Natural killer cell (primary cell): Measurements from ENCODE around the gene VMA21. TPM values are rescaled to one million over a fixed set of nuclear protein-coding genes. Genes with fewer than 3 reads are reported as not detected.

Experiments used
- ATAC-seq, 3 donors: fragments of 150-1000 bp in 2 of 3; fragments of 200-7000 bp in 1 of 3; cut with Tn5 transposase; 1 replicate in 1 of 3; 2 replicates in 2 of 3; pipeline ENCODE4 v1.10.0; 2021; ENCODE audit warnings: mild to moderate bottlenecking in 2 of 3, moderate library complexity in 2 of 3
- DNase-seq, 2 donors: peaks; one replicate each; pipeline versions ENCODE4 v3.0.0 to v3.0.0-alpha.2; 2013 to 2021; ENCODE audit warnings: mixed read lengths in 1 of 2
- H3K27ac ChIP-seq: one replicate; pipeline ENCODE4 v1.5.1; 2013; ENCODE audit warnings: mild to moderate bottlenecking, low read length
- H3K27me3 ChIP-seq: one replicate; pipeline ENCODE4 v1.6.1; 2013; ENCODE audit warnings: low read length; ENCODE audit not compliant: control insufficient read depth, insufficient read depth
- H3K36me3 ChIP-seq: one replicate; pipeline ENCODE4 v1.6.1; 2013; ENCODE audit warnings: low read length; ENCODE audit not compliant: control insufficient read depth, insufficient read depth
- H3K4me1 ChIP-seq: one replicate; pipeline ENCODE4 v1.6.1; 2013; ENCODE audit warnings: low read length; ENCODE audit not compliant: control insufficient read depth, insufficient read depth
- H3K4me3 ChIP-seq: one replicate; pipeline ENCODE4 v1.5.1; 2013; ENCODE audit warnings: low read length
- H3K9me3 ChIP-seq: one replicate; pipeline ENCODE4 v1.6.1; 2013; ENCODE audit warnings: low read length; ENCODE audit not compliant: control insufficient read depth, insufficient read depth
- H3K27ac Mint-ChIP-seq, 2 donors: one replicate each; pipeline ENCODE4 v1.8.0; 2022; ENCODE audit warnings: mild to moderate bottlenecking in 2 of 2, mixed read lengths in 2 of 2, moderate library complexity in 1 of 2
- H3K27me3 Mint-ChIP-seq, 2 donors: one replicate each; pipeline ENCODE4 v1.8.0; 2022; ENCODE audit warnings: low read depth in 2 of 2, mixed read lengths in 2 of 2
- H3K36me3 Mint-ChIP-seq: one replicate; pipeline ENCODE4 v1.8.0; 2022; ENCODE audit warnings: mixed read lengths
- H3K4me1 Mint-ChIP-seq, 2 donors: one replicate each; pipeline ENCODE4 v1.8.0; 2022; ENCODE audit warnings: mixed read lengths in 2 of 2
- H3K4me3 Mint-ChIP-seq: one replicate; pipeline ENCODE4 v1.8.0; 2022; ENCODE audit warnings: mild to moderate bottlenecking, moderate library complexity, mixed read lengths
- H3K9me3 Mint-ChIP-seq, 2 donors: one replicate each; pipeline ENCODE4 v1.8.0; 2022; ENCODE audit warnings: mixed read lengths in 2 of 2
- CTCF ChIP-seq: fragments of 200-600 bp; IDR thresholded peaks from one replicate; pipeline ENCODE4 v1.8.0; 2022; ENCODE audit warnings: antibody characterized with exemption
- WGBS: methylation state at CpG from one replicate; pipeline ENCODE4 v1.1.7; 2013; ENCODE audit warnings: missing lambda C conversion rate; ENCODE audit not compliant: insufficient coverage; 5-methylcytosine and 5-hydroxymethylcytosine counted together
- intact Hi-C: fragments of 100-400 bp; cut with micrococcal nuclease; formaldehyde crosslinking; loops from one replicate; pipeline ENCODE4 v1.14.2; 2022
- total RNA-seq, 4 donors: library from RNA; stranded (reverse); fragments of 120-200 nt in 1 of 4; gene quantifications; one replicate each; pipeline versions ENCODE4 v1.2.3 to v1.2.4, GENCODE V29; 2013 to 2022

VMA21 gene
- total RNA-seq, 3 donors from 2014 or later (not counting 1 experiment from before 2014, with no cell fraction given) = 20.0 to 21.9 (median 21.4) TPM

GRCh38 chrX:151448509-151448908 is 51.5 kb downstream of the VMA21 start:
- Mint-ChIP-seq H3K27ac (no peak overlapping the region), H3K4me1 (peaks cover 0 to 6% of the 10 kb centered on the region in 2 donors), H3K27me3 (peaks cover 0 to 7% of the 10 kb centered on the region in 2 donors), H3K9me3 (no peaks in the 10 kb centered on the region), H3K36me3 (no peaks in the 10 kb centered on the region), H3K4me3 (no peak overlapping the region)
- Histone ChIP-seq H3K4me3 (no peak overlapping the region), H3K36me3 (no peaks in the 10 kb centered on the region), H3K27ac (no peak overlapping the region), H3K9me3 (no peaks in the 10 kb centered on the region), H3K27me3 (no peaks in the 10 kb centered on the region), H3K4me1 (no peaks in the 10 kb centered on the region)
- TF ChIP-seq CTCF = no peak
- WGBS = 100% methylated on average over 1 of the region's 1 CpG
- no peak for ATAC-seq
- intact Hi-C loops = no loop called here
- no peak for DNase-seq

- H3K4me1 Mint-ChIP-seq = no peaks in the 10 kb centered on the region
- WGBS = no CpG with 5 or more reads among the region's 1 CpG
- Histone ChIP-seq H3K4me3 (no peak overlapping the region), H3K9me3 (no peaks in the 10 kb centered on the region), H3K27ac (no peak overlapping the region), H3K27me3 (no peaks in the 10 kb centered on the region), H3K36me3 (no peaks in the 10 kb centered on the region), H3K4me1 (no peaks in the 10 kb centered on the region)
- H3K36me3 Mint-ChIP-seq = no peaks in the 10 kb centered on the region
- DNase-seq = no peak
- no peak overlapping the region for H3K4me3 Mint-ChIP-seq
- TF ChIP-seq CTCF = no peak
- intact Hi-C loops = no loop called here
- no peak overlapping the region for H3K27ac Mint-ChIP-seq
- no peaks in the 10 kb centered on the region for H3K9me3 Mint-ChIP-seq
- H3K27me3 Mint-ChIP-seq = peaks cover 0 to 5% of the 10 kb centered on the region in 2 donors
- no peak for ATAC-seq
Measured at GRCh38 chrX:151458824-151459223, 61.8 kb downstream of the VMA21 start.

Other genes starting within 250 kb of the VMA21 start
- not detected for gene GPR50, start 220.6 kb upstream of the VMA21 start, total RNA-seq
- not detected for gene PASD1, start 166.5 kb downstream of the VMA21 start, total RNA-seq